Measurements from ENCODE around the gene SH3GL1. TPM values are rescaled to one million over a fixed set of nuclear protein-coding genes. Genes with fewer than 3 reads are reported as not detected.
A peak's percentile ranks its signal among the peaks of the same experiment; 100 is the strongest.

The SH3GL1 gene
- total and polyA plus RNA-seq, 9 of the 15 experiments (the other 6 are each of a cell fraction or from before 2014, with no cell fraction given): 1.7 to 75.3 (median 25.7) TPM

GRCh38 chr19:4343370-4344307, 56.7 kb downstream of the SH3GL1 start, which contains the start of gene MPND (continued):
- TF ChIP-seq NELFE (IDR thresholded peaks at IDR 0.05; ENCODE audit: insufficient read depth, insufficient read length): no peak
- TF ChIP-seq ADNP (tag; IDR thresholded peaks at IDR 0.05): no peak
- TF ChIP-seq SMC3 (conservative IDR thresholded peaks at IDR 0.05; ENCODE audit: insufficient read depth, low read depth, low read length): no peak
- TF ChIP-seq, protein P1, sequence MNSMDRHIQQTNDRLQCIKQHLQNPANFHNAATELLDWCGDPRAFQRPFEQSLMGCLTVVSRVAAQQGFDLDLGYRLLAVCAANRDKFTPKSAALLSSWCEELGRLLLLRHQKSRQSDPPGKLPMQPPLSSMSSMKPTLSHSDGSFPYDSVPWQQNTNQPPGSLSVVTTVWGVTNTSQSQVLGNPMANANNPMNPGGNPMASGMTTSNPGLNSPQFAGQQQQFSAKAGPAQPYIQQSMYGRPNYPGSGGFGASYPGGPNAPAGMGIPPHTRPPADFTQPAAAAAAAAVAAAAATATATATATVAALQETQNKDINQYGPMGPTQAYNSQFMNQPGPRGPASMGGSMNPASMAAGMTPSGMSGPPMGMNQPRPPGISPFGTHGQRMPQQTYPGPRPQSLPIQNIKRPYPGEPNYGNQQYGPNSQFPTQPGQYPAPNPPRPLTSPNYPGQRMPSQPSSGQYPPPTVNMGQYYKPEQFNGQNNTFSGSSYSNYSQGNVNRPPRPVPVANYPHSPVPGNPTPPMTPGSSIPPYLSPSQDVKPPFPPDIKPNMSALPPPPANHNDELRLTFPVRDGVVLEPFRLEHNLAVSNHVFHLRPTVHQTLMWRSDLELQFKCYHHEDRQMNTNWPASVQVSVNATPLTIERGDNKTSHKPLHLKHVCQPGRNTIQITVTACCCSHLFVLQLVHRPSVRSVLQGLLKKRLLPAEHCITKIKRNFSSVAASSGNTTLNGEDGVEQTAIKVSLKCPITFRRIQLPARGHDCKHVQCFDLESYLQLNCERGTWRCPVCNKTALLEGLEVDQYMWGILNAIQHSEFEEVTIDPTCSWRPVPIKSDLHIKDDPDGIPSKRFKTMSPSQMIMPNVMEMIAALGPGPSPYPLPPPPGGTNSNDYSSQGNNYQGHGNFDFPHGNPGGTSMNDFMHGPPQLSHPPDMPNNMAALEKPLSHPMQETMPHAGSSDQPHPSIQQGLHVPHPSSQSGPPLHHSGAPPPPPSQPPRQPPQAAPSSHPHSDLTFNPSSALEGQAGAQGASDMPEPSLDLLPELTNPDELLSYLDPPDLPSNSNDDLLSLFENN (IDR thresholded peaks at IDR 0.05; ENCODE audit: low read depth in 2 of 2, low read length in 2 of 2): no peak
- no peak for TF ChIP-seq ZKSCAN8 (CRISPR knock-in tag; IDR thresholded peaks at IDR 0.05)
- TF ChIP-seq MAZ (CRISPR knock-in tag; conservative IDR thresholded peaks at IDR 0.05 in 1 of 2, IDR thresholded peaks at IDR 0.05 in 1 of 2): peak; percentile 41 to 85
- no peak for TF ChIP-seq IFI16 (CRISPR knock-in tag; IDR thresholded peaks at IDR 0.05)
- TF ChIP-seq TRIM25 (IDR thresholded peaks at IDR 0.05; ENCODE audit: borderline replicate concordance): no peak
- no peak for TF ChIP-seq HMG20A (CRISPR knock-in tag; conservative IDR thresholded peaks at IDR 0.05)
- TF ChIP-seq MXI1 (IDR thresholded peaks at IDR 0.05; ENCODE audit: low read depth, low read length): no peak
- no peak for TF ChIP-seq CBFA2T2 (conservative IDR thresholded peaks at IDR 0.05)
- TF ChIP-seq NRF1 (conservative IDR thresholded peaks at IDR 0.05 in 1 of 2, IDR thresholded peaks at IDR 0.05 in 1 of 2): no peak
- TF ChIP-seq ARID3A (IDR thresholded peaks at IDR 0.05; ENCODE audit: borderline replicate concordance, low read depth, low read length): no peak
- TF ChIP-seq E2F6 (IDR thresholded peaks at IDR 0.05; ENCODE audit: borderline replicate concordance in 1 of 2, extremely low read depth in 1 of 2, insufficient read depth in 1 of 2, insufficient read length in 1 of 2, low read depth in 1 of 2, low read length in 1 of 2, poor library complexity in 1 of 2, severe bottlenecking in 1 of 2): peak in 1 of 2 experiments; percentile 3
- TF ChIP-seq NR3C1 (CRISPR knock-in tag; IDR thresholded peaks at IDR 0.05): no peak
- no peak for TF ChIP-seq HNRNPH1 (optimal IDR thresholded peaks at IDR 0.05; ENCODE audit: low read depth, low read length)
- no peak for TF ChIP-seq HDAC2 (IDR thresholded peaks at IDR 0.05)

Measured in K562 (cell line).